C4-2B (cell line): ENCODE data around the gene LSAMP.

ENCODE experiments used
- ZFX ChIP-seq: fragments of 450-650 bp; IDR thresholded peaks from 2 replicates; pipeline ENCODE4 v1.6.1; 2017
- TF ChIP-seq, protein P1 (sequence below): fragments of 450-650 bp; conservative IDR thresholded peaks from 2 replicates; pipeline ENCODE4 v1.5.1; 2017; ENCODE audit warnings: mild to moderate bottlenecking

DNA sequence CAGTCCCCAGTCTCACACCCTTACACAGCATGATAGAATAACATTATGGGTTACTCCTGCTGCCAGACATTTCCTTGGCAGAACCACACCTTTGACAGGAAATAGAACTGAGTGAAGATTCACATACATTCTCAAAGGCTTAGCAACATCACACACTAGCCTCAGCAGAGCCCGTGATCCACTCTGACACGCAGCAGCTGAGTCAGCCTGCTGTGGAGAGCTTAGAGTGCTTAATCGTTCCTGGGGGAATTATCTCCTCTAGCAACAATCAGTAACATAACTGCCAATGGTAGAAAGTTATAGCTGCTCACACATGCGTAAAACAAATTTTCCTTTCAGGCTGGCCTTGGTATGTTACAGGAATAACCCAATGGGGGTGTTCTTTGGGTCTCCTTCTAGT is 439.9 kb downstream of the LSAMP start:
- TF ChIP-seq, protein P1, sequence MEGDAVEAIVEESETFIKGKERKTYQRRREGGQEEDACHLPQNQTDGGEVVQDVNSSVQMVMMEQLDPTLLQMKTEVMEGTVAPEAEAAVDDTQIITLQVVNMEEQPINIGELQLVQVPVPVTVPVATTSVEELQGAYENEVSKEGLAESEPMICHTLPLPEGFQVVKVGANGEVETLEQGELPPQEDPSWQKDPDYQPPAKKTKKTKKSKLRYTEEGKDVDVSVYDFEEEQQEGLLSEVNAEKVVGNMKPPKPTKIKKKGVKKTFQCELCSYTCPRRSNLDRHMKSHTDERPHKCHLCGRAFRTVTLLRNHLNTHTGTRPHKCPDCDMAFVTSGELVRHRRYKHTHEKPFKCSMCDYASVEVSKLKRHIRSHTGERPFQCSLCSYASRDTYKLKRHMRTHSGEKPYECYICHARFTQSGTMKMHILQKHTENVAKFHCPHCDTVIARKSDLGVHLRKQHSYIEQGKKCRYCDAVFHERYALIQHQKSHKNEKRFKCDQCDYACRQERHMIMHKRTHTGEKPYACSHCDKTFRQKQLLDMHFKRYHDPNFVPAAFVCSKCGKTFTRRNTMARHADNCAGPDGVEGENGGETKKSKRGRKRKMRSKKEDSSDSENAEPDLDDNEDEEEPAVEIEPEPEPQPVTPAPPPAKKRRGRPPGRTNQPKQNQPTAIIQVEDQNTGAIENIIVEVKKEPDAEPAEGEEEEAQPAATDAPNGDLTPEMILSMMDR: no peak
- TF ChIP-seq ZFX: no peak
